ENCODE results near the gene CCL13.
A peak's percentile ranks its signal among the peaks of the same experiment; 100 is the strongest.

Gene CCL13

DNA sequence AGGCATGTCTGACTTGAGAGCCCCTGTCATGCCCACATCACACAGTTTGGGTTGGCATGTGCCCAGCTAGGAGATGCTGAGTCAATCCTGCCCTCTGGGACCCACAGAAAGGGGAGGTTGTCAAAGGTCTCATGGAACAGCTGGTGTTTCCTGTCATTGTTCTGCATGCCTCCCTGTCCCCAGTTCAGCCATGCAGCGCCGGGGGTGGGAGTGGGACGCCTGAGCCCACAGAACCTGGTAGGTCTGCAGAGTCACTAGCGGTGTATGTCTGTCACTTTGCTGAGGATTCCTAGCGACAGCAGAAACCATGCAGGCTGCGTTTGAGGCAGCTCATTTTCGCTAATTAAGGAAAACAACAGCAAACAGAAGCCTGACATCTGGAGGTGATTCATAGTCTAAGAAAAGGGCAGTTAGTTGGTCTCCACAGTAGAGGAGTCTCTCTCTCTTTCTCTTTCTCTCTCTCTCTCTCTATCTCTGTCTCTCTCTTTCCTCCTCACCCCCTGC, 26.4 kb downstream of the CCL13 start:
- H3K4me1 ChIP-seq (ENCODE audit: low read length) = peaks cover 42% of the 10 kb centered on the region
- no peaks in the 10 kb centered on the region for H3K9me3 ChIP-seq (ENCODE audit: insufficient read depth, low read length)
- no peak overlapping the region for H3K9ac ChIP-seq (ENCODE audit: low read length)
- H3K4me2 ChIP-seq (ENCODE audit: low read length) = peak overlapping the region; percentile 15; the same call in 1 of the 2 replicates
- H4K20me1 ChIP-seq (ENCODE audit: insufficient read depth, low read length) = peaks cover 30% of the 10 kb centered on the region; the same call in 1 of the 2 replicates
- H3K27ac ChIP-seq (ENCODE audit: low read length) = no peak overlapping the region
- no peak overlapping the region for H3K4me3 ChIP-seq (ENCODE audit: low read length)
- TF ChIP-seq EZH2phosphoT487 (IDR thresholded peaks at IDR 0.05; ENCODE audit: low read depth) (no peak), CTCF (IDR thresholded peaks at IDR 0.05; ENCODE audit: low read depth, low read length) (no peak)
- H3K79me2 ChIP-seq (ENCODE audit: low read length) = no peaks in the 10 kb centered on the region
- H3K36me3 ChIP-seq (replicated peaks; ENCODE audit: low read depth, low read length) = no peaks in the 10 kb centered on the region
- no peak overlapping the region for H2AFZ ChIP-seq (ENCODE audit: low read depth, low read length)
- peaks cover 79% of the 10 kb centered on the region for H3K27me3 ChIP-seq (ENCODE audit: low read depth, low read length)

DNA sequence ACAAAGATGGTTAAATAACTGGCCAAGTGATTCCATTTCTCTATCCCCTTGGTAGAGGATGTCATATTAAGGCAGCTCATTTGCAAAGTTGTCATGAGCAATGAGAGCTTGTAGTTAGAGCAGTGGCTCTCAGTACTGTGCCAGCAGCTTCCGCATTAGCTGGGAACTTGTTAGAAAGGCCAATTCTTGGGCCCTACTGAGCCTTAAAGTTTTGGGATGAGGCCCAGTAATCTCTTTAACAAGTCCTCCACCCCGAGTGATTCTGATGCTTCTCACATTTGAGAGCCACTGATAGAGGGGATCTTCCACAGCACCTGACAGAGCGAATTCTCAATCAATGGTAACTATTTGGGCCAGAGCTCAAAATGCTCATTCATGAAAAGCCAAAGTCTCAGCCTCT, 26.9 kb downstream of the CCL13 start:
- Histone ChIP-seq H3K9me3 (ENCODE audit: insufficient read depth, low read length) (no peaks in the 10 kb centered on the region), H3K27me3 (ENCODE audit: low read depth, low read length) (peaks cover 84% of the 10 kb centered on the region), H2AFZ (ENCODE audit: low read depth, low read length) (no peak overlapping the region), H3K4me1 (ENCODE audit: low read length) (peaks cover 36% of the 10 kb centered on the region), H3K79me2 (ENCODE audit: low read length) (no peaks in the 10 kb centered on the region), H3K9ac (ENCODE audit: low read length) (no peak overlapping the region), H3K27ac (ENCODE audit: low read length) (no peak overlapping the region), H3K4me2 (ENCODE audit: low read length) (no peak overlapping the region), H4K20me1 (ENCODE audit: insufficient read depth, low read length) (peaks cover 33% of the 10 kb centered on the region; the same call in 1 of the 2 replicates), H3K4me3 (ENCODE audit: low read length) (no peak overlapping the region), H3K36me3 (replicated peaks; ENCODE audit: low read depth, low read length) (no peaks in the 10 kb centered on the region)
- no peak for TF ChIP-seq CTCF (IDR thresholded peaks at IDR 0.05; ENCODE audit: low read depth, low read length)
- no peak for TF ChIP-seq EZH2phosphoT487 (IDR thresholded peaks at IDR 0.05; ENCODE audit: low read depth)

DNA sequence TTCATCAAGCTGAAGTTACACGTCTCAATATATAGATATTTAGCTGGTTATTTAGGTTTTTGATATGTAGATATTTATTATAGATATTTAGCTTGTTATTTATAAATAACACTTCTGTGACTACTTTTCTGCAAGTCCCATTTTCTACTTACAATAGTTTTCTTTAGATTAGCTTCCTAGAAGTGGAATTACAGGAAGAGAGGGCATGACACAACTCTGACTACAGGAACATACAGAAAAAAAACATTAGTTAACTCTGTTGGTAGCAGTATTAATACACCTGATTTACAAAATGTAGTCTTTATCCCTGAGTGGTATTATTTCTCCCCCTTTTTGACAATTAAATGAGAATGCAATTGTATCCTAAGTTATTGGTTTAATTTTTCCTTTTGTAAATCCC, 28.0 kb downstream of the CCL13 start:
- H3K4me2 ChIP-seq (ENCODE audit: low read length) = no peak overlapping the region
- no peak overlapping the region for H3K4me3 ChIP-seq (ENCODE audit: low read length)
- no peaks in the 10 kb centered on the region for H3K79me2 ChIP-seq (ENCODE audit: low read length)
- H3K9me3 ChIP-seq (ENCODE audit: insufficient read depth, low read length) = no peaks in the 10 kb centered on the region
- H3K27me3 ChIP-seq (ENCODE audit: low read depth, low read length) = peaks cover 88% of the 10 kb centered on the region
- no peak overlapping the region for H2AFZ ChIP-seq (ENCODE audit: low read depth, low read length)
- H3K4me1 ChIP-seq (ENCODE audit: low read length) = peaks cover 30% of the 10 kb centered on the region
- no peak for TF ChIP-seq CTCF (IDR thresholded peaks at IDR 0.05; ENCODE audit: low read depth, low read length)
- TF ChIP-seq EZH2phosphoT487 (IDR thresholded peaks at IDR 0.05; ENCODE audit: low read depth) = no peak
- H3K9ac ChIP-seq (ENCODE audit: low read length) = no peak overlapping the region
- H3K27ac ChIP-seq (ENCODE audit: low read length) = no peak overlapping the region
- H3K36me3 ChIP-seq (replicated peaks; ENCODE audit: low read depth, low read length) = no peaks in the 10 kb centered on the region
- H4K20me1 ChIP-seq (ENCODE audit: insufficient read depth, low read length) = peaks cover 29% of the 10 kb centered on the region; the same call in 1 of the 2 replicates

GRCh38 chr17:34384822-34385605, 28.7 kb downstream of the CCL13 start:
- Histone ChIP-seq H3K27ac (ENCODE audit: low read length) (no peak overlapping the region), H3K36me3 (replicated peaks; ENCODE audit: low read depth, low read length) (no peaks in the 10 kb centered on the region), H3K79me2 (ENCODE audit: low read length) (no peaks in the 10 kb centered on the region), H2AFZ (ENCODE audit: low read depth, low read length) (no peak overlapping the region), H3K4me2 (ENCODE audit: low read length) (no peak overlapping the region), H3K4me1 (ENCODE audit: low read length) (peaks cover 27% of the 10 kb centered on the region), H3K9me3 (ENCODE audit: insufficient read depth, low read length) (no peaks in the 10 kb centered on the region), H4K20me1 (ENCODE audit: insufficient read depth, low read length) (peaks cover 24% of the 10 kb centered on the region; the same call in 1 of the 2 replicates), H3K4me3 (ENCODE audit: low read length) (no peak overlapping the region), H3K9ac (ENCODE audit: low read length) (no peak overlapping the region), H3K27me3 (ENCODE audit: low read depth, low read length) (peaks cover 88% of the 10 kb centered on the region)
- TF ChIP-seq EZH2phosphoT487 (IDR thresholded peaks at IDR 0.05; ENCODE audit: low read depth) (no peak), CTCF (IDR thresholded peaks at IDR 0.05; ENCODE audit: low read depth, low read length) (no peak)

All from OCI-LY3 (cell line).